Progenitor cell of endocrine pancreas (in vitro differentiated cells): ENCODE data around the gene GNAI3. TPM values are rescaled to one million over a fixed set of nuclear protein-coding genes. Genes with fewer than 3 reads are reported as not detected.
A peak's percentile ranks its signal among the peaks of the same experiment; 100 is the strongest.

ENCODE experiments used
- DNase-seq: peaks from one replicate; pipeline ENCODE4 v3.0.0; 2021; ENCODE audit warnings: low spot score; ENCODE audit not compliant: unreplicated experiment
- H3K27ac Mint-ChIP-seq: 2 replicates; pipeline ENCODE4 v1.8.0; 2021; ENCODE audit warnings: mild to moderate bottlenecking, moderate library complexity, mixed read lengths
- H3K27me3 Mint-ChIP-seq: 2 replicates; pipeline ENCODE4 v1.8.0; 2021; ENCODE audit warnings: mixed read lengths
- H3K36me3 Mint-ChIP-seq: 2 replicates; pipeline ENCODE4 v1.8.0; 2022; ENCODE audit warnings: mixed read lengths; ENCODE audit not compliant: insufficient read depth
- H3K4me1 Mint-ChIP-seq: 2 replicates; pipeline ENCODE4 v1.8.0; 2021; ENCODE audit warnings: low read depth, mixed read lengths
- H3K4me3 Mint-ChIP-seq: 2 replicates; pipeline ENCODE4 v1.8.0; 2021; ENCODE audit warnings: low read depth, mild to moderate bottlenecking, moderate library complexity, mixed read lengths
- H3K9me3 Mint-ChIP-seq: 2 replicates; pipeline ENCODE4 v1.8.0; 2021; ENCODE audit warnings: low read depth, mixed read lengths
- total RNA-seq: library from RNA; stranded (reverse); gene quantifications from 2 replicates; pipeline ENCODE4 v1.2.1, GENCODE V29; 2021
- TF ChIP-seq, protein P1 (sequence below): fragments of 200-600 bp; sonication (generic); IDR thresholded peaks from one replicate; pipeline ENCODE4 v1.5.0; 2021; ENCODE audit warnings: antibody characterized with exemption, mild to moderate bottlenecking; ENCODE audit not compliant: unreplicated experiment

Gene GNAI3
- total RNA-seq, 1 donor from 2014 or later = 10.0 TPM

- Mint-ChIP-seq H3K4me3 (no peak overlapping the region), H3K9me3 (no peaks in the 10 kb centered on the region), H3K27me3 (peaks cover 25% of the 10 kb centered on the region), H3K4me1 (peaks cover 7% of the 10 kb centered on the region), H3K36me3 (no peaks in the 10 kb centered on the region), H3K27ac (no peak overlapping the region)
- TF ChIP-seq, protein P1, sequence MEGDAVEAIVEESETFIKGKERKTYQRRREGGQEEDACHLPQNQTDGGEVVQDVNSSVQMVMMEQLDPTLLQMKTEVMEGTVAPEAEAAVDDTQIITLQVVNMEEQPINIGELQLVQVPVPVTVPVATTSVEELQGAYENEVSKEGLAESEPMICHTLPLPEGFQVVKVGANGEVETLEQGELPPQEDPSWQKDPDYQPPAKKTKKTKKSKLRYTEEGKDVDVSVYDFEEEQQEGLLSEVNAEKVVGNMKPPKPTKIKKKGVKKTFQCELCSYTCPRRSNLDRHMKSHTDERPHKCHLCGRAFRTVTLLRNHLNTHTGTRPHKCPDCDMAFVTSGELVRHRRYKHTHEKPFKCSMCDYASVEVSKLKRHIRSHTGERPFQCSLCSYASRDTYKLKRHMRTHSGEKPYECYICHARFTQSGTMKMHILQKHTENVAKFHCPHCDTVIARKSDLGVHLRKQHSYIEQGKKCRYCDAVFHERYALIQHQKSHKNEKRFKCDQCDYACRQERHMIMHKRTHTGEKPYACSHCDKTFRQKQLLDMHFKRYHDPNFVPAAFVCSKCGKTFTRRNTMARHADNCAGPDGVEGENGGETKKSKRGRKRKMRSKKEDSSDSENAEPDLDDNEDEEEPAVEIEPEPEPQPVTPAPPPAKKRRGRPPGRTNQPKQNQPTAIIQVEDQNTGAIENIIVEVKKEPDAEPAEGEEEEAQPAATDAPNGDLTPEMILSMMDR = no peak
- no peak for DNase-seq
Observed at GRCh38 chr1:109531826-109532364, 16.5 kb upstream of the GNAI3 start.

DNA sequence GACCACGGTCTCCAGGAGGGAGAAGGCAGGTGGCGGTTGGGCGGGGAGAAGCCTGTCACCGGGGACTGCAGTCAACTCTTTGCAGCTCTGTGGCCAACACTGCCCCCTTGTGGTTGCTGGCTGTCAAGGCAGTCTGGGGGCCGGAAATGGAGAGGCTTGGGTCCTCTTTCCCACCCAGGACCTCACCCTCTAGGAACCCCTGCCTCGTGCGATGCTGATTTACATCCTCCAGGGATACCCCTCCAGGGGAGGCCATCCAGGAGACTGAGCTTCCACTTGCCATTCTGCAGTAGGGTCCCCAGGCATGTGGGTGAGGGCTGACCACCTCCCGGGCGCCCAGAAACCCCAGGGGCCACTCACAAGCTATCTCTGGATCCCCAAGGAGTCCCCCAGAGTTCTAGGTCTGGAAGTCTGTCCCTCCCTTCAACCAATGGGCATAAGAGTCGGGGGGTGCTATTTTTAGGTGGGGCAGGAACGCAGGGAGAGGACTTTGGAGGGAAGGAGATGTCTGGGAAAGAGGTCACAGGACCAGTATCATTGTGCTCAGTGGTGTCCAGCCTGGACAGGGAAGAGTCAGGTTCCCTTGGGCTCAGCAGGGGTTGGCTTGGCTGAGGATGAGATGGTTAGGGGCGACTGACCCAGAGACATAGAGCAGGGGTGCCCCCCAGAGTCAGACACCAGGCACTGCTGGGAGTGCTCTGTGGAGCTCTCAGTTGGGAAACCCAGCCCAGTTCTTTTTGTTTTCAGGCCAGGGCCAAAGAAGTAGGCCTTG is 15.9 kb upstream of the GNAI3 start:
- Mint-ChIP-seq H3K27me3 (peaks cover 18% of the 10 kb centered on the region), H3K9me3 (no peaks in the 10 kb centered on the region), H3K4me3 (no peak overlapping the region), H3K27ac (no peak overlapping the region), H3K4me1 (peaks cover 7% of the 10 kb centered on the region), H3K36me3 (no peaks in the 10 kb centered on the region)
- TF ChIP-seq, protein P1 = peak; percentile 91
- DNase-seq = peak; percentile 90

- Mint-ChIP-seq H3K27ac (no peak overlapping the region), H3K9me3 (no peaks in the 10 kb centered on the region), H3K4me3 (no peak overlapping the region), H3K27me3 (peaks cover 16% of the 10 kb centered on the region), H3K4me1 (peaks cover 7% of the 10 kb centered on the region), H3K36me3 (no peaks in the 10 kb centered on the region)
- TF ChIP-seq, protein P1 = no peak
- DNase-seq = no peak
Observed at GRCh38 chr1:109534307-109534858, 14.0 kb upstream of the GNAI3 start.

- Mint-ChIP-seq H3K27me3 (peaks cover 21% of the 10 kb centered on the region), H3K4me1 (peaks cover 3% of the 10 kb centered on the region), H3K27ac (no peak overlapping the region), H3K36me3 (no peaks in the 10 kb centered on the region), H3K4me3 (no peak overlapping the region), H3K9me3 (no peaks in the 10 kb centered on the region)
- no peak for DNase-seq
- TF ChIP-seq, protein P1 = no peak
Observed at GRCh38 chr1:109535481-109535880, 12.9 kb upstream of the GNAI3 start.

GRCh38 chr1:109535971-109536491 is 12.4 kb upstream of the GNAI3 start:
- no peak for DNase-seq
- Mint-ChIP-seq H3K27ac (no peak overlapping the region), H3K4me3 (no peak overlapping the region), H3K27me3 (peaks cover 22% of the 10 kb centered on the region), H3K9me3 (no peaks in the 10 kb centered on the region), H3K4me1 (peaks cover 3% of the 10 kb centered on the region), H3K36me3 (no peaks in the 10 kb centered on the region)
- TF ChIP-seq, protein P1 = no peak
